IMR-90 (cell line): ENCODE results near the gene ADARB2.

Experiments used
- FOS ChIP-seq: fragments of 150-350 bp; IDR thresholded peaks from 2 replicates; pipeline ENCODE4 v1.6.1; 2016; ENCODE audit warnings: low read depth, low read length
- MAFK ChIP-seq: IDR thresholded peaks from 2 replicates; pipeline ENCODE4 v1.6.1; 2012; ENCODE audit warnings: low read depth, low read length, improper control_type of control experiment
- MXI1 ChIP-seq: IDR thresholded peaks from 2 replicates; pipeline ENCODE4 v1.6.1; 2012; ENCODE audit warnings: low read depth, mild to moderate bottlenecking, low read length, moderate library complexity, borderline replicate concordance
- SMC3 ChIP-seq: fragments of 150-350 bp; IDR thresholded peaks from 2 replicates; pipeline ENCODE4 v1.6.1; 2016; ENCODE audit warnings: low read depth, mild to moderate bottlenecking, antibody characterized with exemption, low read length, moderate library complexity
- TF ChIP-seq, protein P1 (sequence below): conservative IDR thresholded peaks from 2 replicates; pipeline ENCODE4 v1.5.1; 2012; ENCODE audit warnings: mild to moderate bottlenecking, low read depth, low read length, improper control_type of control experiment

DNA sequence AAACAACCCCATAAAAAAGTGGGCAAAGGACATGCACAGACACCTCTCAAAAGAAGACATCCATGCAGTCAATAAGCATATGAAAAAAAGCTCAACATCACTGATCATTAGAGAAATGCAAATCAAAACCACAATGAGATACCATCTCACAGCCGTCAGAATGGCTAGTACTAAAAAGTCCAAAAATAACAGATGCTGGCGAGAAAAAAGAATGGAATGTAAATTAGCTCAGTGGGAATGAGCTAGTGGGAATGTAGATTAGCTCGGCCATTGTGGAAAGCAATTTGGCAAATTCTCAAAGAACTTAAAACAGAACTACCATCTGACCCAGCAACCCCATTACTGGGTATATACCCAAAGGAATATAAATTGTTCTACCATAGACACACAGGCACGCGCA is 394.1 kb downstream of the ADARB2 start:
- TF ChIP-seq, protein P1, sequence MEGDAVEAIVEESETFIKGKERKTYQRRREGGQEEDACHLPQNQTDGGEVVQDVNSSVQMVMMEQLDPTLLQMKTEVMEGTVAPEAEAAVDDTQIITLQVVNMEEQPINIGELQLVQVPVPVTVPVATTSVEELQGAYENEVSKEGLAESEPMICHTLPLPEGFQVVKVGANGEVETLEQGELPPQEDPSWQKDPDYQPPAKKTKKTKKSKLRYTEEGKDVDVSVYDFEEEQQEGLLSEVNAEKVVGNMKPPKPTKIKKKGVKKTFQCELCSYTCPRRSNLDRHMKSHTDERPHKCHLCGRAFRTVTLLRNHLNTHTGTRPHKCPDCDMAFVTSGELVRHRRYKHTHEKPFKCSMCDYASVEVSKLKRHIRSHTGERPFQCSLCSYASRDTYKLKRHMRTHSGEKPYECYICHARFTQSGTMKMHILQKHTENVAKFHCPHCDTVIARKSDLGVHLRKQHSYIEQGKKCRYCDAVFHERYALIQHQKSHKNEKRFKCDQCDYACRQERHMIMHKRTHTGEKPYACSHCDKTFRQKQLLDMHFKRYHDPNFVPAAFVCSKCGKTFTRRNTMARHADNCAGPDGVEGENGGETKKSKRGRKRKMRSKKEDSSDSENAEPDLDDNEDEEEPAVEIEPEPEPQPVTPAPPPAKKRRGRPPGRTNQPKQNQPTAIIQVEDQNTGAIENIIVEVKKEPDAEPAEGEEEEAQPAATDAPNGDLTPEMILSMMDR: no peak
- no peak for TF ChIP-seq MAFK
- no peak for TF ChIP-seq MXI1
- TF ChIP-seq SMC3: no peak
- TF ChIP-seq FOS: no peak
